Neural progenitor cell (in vitro differentiated cells): Measurements from ENCODE around the gene CCR2. TPM values are rescaled to one million over a fixed set of nuclear protein-coding genes. Genes with fewer than 3 reads are reported as not detected.

Experiments
- DNase-seq: peaks from one replicate; pipeline ENCODE4 v3.0.0-alpha.2; 2016; ENCODE audit warnings: low spot score
- H2AFZ ChIP-seq: fragments of 200-600 bp; sonication (generic); replicated peaks from 2 replicates; pipeline ENCODE4 v1.6.1; 2016; ENCODE audit warnings: antibody characterized with exemption
- H3F3A ChIP-seq: fragments of 200-600 bp; sonication (generic); 2 replicates; pipeline ENCODE4 v1.6.1; 2016; ENCODE audit warnings: antibody characterized with exemption, low read depth
- H3K27ac ChIP-seq: fragments of 200-600 bp; sonication (generic); 2 replicates; pipeline ENCODE4 v1.5.1; 2016; ENCODE audit warnings: mild to moderate bottlenecking
- H3K27me3 ChIP-seq: fragments of 200-600 bp; sonication (generic); 2 replicates; pipeline ENCODE4 v1.6.1; 2016; ENCODE audit warnings: mild to moderate bottlenecking, moderate library complexity
- H3K36me3 ChIP-seq: fragments of 200-600 bp; sonication (generic); 2 replicates; pipeline ENCODE4 v1.5.1; 2016
- H3K4me1 ChIP-seq: fragments of 200-600 bp; sonication (generic); 2 replicates; pipeline ENCODE4 v1.6.1; 2016; ENCODE audit warnings: mixed run types
- H3K4me2 ChIP-seq: fragments of 200-600 bp; sonication (generic); 2 replicates; pipeline ENCODE4 v1.6.1; 2016
- H3K4me3 ChIP-seq: fragments of 200-600 bp; sonication (generic); 2 replicates; pipeline ENCODE4 v1.5.1; 2016
- H3K79me2 ChIP-seq: fragments of 200-600 bp; sonication (generic); 2 replicates; pipeline ENCODE4 v1.6.1; 2016; ENCODE audit warnings: low read depth
- H3K9ac ChIP-seq: fragments of 200-600 bp; sonication (generic); 2 replicates; pipeline ENCODE4 v1.6.1; 2016
- H3K9me3 ChIP-seq: fragments of 200-600 bp; sonication (generic); 2 replicates; pipeline ENCODE4 v1.5.1; 2016; ENCODE audit warnings: low read depth
- H4K20me1 ChIP-seq: fragments of 200-600 bp; sonication (generic); 2 replicates; pipeline ENCODE4 v1.6.1; 2016; ENCODE audit warnings: low read depth
- H3K27ac Mint-ChIP-seq: 3 replicates; pipeline ENCODE4 v1.8.0; 2021; ENCODE audit warnings: mixed read lengths
- H3K27me3 Mint-ChIP-seq: 2 replicates; pipeline ENCODE4 v1.8.0; 2022; ENCODE audit warnings: low read depth, mild to moderate bottlenecking, inconsistent platforms, moderate library complexity, mixed read lengths; ENCODE audit not compliant: insufficient read depth
- H3K36me3 Mint-ChIP-seq: 3 replicates; pipeline ENCODE4 v1.8.0; 2021; ENCODE audit warnings: mixed read lengths
- H3K4me1 Mint-ChIP-seq: 3 replicates; pipeline ENCODE4 v1.8.0; 2021; ENCODE audit warnings: mixed read lengths
- H3K4me3 Mint-ChIP-seq: 3 replicates; pipeline ENCODE4 v1.8.0; 2021; ENCODE audit warnings: mild to moderate bottlenecking, moderate library complexity, mixed read lengths
- H3K9me3 Mint-ChIP-seq: 3 replicates; pipeline ENCODE4 v1.8.0; 2020; ENCODE audit warnings: mixed read lengths
- EZH2 ChIP-seq: fragments of 200-600 bp; sonication (generic); IDR thresholded peaks from 2 replicates; pipeline ENCODE4 v1.6.1; 2017; ENCODE audit warnings: antibody characterized with exemption, mild to moderate bottlenecking, moderate library complexity
- EZH2phosphoT487 ChIP-seq: fragments of 200-600 bp; sonication (generic); IDR thresholded peaks from 2 replicates; pipeline ENCODE4 v1.6.1; 2017; ENCODE audit warnings: antibody characterized with exemption
- total RNA-seq: library from RNA; depleted of rRNA; stranded (reverse); fragments of >200 nt; gene quantifications from 2 replicates; pipeline ENCODE4 v1.2.3, GENCODE V29; 2015; ENCODE audit warnings: low replicate concordance
- TF ChIP-seq, protein P1 (sequence below): fragments of 200-600 bp; sonication (generic); IDR thresholded peaks from 2 replicates; pipeline ENCODE4 v1.5.1; 2017; ENCODE audit warnings: antibody characterized with exemption, mild to moderate bottlenecking

Gene CCR2
- total RNA-seq, 1 donor from 2014 or later: not detected

DNA sequence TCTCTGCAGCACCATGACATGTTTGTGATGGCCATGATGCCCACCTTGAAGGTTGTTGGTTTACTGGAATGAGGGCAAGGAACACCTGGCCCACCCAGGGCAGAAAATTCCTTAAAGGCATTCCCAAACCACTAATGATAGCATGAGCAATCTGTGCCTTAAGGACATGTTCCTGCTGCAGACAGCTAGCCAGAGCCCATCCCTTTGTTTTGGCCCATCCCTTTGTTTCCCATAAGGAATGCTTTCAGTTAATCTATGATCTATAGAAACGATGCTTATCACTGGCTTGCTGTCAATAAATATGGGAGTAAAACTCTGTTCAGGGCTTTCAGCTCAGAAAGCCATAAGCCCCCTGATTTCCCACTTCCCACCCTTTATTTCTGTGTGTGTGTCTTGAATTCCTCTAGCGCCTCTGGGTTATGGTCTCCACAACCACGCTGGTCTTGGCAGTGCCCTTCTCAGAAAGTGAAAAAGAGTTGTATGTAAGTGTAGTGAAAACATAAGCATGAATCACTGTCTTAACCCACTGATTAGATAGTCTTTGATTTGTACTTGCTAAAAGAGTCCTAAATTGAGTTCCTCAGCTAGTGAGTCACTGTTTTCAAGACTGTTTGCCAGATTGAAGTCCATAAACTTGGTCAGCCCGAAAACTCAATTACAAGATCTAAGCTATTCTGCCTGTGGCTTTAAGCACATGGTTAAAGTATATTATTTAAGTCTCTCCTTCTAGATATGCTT lies 19.0 kb upstream of the CCR2 start:
- Mint-ChIP-seq H3K4me1 (no peaks in the 10 kb centered on the region), H3K27ac (no peak overlapping the region), H3K27me3 (peaks cover 2% of the 10 kb centered on the region), H3K36me3 (no peaks in the 10 kb centered on the region), H3K4me3 (no peak overlapping the region), H3K9me3 (peaks cover 22% of the 10 kb centered on the region)
- Histone ChIP-seq H3F3A (no peaks in the 10 kb centered on the region), H3K4me3 (no peak overlapping the region), H3K27ac (no peak overlapping the region), H3K9me3 (no peaks in the 10 kb centered on the region), H4K20me1 (no peaks in the 10 kb centered on the region), H3K36me3 (no peaks in the 10 kb centered on the region), H3K4me2 (no peak overlapping the region), H3K79me2 (no peaks in the 10 kb centered on the region), H3K27me3 (no peaks in the 10 kb centered on the region), H3K4me1 (no peaks in the 10 kb centered on the region), H3K9ac (no peak overlapping the region), H2AFZ (no peak overlapping the region)
- no peak for DNase-seq
- no peak for TF ChIP-seq EZH2
- TF ChIP-seq, protein P1, sequence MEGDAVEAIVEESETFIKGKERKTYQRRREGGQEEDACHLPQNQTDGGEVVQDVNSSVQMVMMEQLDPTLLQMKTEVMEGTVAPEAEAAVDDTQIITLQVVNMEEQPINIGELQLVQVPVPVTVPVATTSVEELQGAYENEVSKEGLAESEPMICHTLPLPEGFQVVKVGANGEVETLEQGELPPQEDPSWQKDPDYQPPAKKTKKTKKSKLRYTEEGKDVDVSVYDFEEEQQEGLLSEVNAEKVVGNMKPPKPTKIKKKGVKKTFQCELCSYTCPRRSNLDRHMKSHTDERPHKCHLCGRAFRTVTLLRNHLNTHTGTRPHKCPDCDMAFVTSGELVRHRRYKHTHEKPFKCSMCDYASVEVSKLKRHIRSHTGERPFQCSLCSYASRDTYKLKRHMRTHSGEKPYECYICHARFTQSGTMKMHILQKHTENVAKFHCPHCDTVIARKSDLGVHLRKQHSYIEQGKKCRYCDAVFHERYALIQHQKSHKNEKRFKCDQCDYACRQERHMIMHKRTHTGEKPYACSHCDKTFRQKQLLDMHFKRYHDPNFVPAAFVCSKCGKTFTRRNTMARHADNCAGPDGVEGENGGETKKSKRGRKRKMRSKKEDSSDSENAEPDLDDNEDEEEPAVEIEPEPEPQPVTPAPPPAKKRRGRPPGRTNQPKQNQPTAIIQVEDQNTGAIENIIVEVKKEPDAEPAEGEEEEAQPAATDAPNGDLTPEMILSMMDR: no peak
- no peak for TF ChIP-seq EZH2phosphoT487

DNA sequence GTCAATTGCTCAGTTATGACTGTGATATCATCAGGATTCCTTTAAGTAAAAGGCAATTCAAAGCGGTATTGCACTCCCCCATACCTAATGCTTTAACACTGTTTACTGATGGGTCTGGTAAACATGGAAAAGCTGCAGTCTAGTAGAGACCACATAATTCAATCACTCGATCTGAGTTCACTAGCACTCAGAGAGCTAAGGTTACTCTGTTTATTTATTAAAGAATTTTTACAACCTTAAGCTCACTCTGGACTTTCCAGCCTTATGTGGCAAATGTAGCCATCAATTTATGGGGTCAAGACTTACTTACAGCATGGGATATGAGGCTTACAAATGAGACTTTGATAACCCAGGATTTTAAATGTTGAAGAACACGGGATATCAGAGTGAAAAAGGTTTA lies 18.4 kb upstream of the CCR2 start:
- no peak overlapping the region for H3K27ac ChIP-seq
- H3K4me3 ChIP-seq: no peak overlapping the region
- no peak overlapping the region for H3K4me2 ChIP-seq
- H3K4me3 Mint-ChIP-seq: no peak overlapping the region
- H3F3A ChIP-seq: no peaks in the 10 kb centered on the region
- peaks cover 2% of the 10 kb centered on the region for H3K27me3 Mint-ChIP-seq
- no peak overlapping the region for H3K9ac ChIP-seq
- no peaks in the 10 kb centered on the region for H3K36me3 ChIP-seq
- TF ChIP-seq, protein P1: no peak
- TF ChIP-seq EZH2 (no peak), EZH2phosphoT487 (no peak)
- H3K36me3 Mint-ChIP-seq: no peaks in the 10 kb centered on the region
- peaks cover 22% of the 10 kb centered on the region for H3K9me3 Mint-ChIP-seq
- H3K4me1 ChIP-seq: no peaks in the 10 kb centered on the region
- no peak overlapping the region for H3K27ac Mint-ChIP-seq
- no peaks in the 10 kb centered on the region for H3K9me3 ChIP-seq
- H3K79me2 ChIP-seq: no peaks in the 10 kb centered on the region
- H2AFZ ChIP-seq: no peak overlapping the region
- no peak for DNase-seq
- no peaks in the 10 kb centered on the region for H4K20me1 ChIP-seq
- no peaks in the 10 kb centered on the region for H3K4me1 Mint-ChIP-seq
- H3K27me3 ChIP-seq: no peaks in the 10 kb centered on the region

DNA sequence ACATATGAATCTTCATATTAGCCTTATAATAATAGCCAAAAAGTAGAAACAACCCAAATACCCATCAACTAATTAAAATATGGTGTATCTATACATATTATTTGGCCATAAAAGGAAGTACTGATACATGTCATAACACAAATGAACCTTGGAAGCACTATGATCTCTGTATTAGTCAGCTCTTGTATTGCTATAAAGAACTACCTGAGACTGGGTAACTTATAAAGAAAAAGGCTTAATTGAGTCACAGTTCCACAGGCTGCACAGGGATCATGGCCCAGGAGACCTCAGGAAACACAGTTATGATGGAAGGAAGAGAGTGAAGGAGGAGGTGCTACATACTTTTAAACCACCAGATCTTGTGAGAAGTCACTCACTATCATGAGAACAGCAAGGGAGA lies 16.0 kb upstream of the CCR2 start:
- Histone ChIP-seq H3K36me3 (no peaks in the 10 kb centered on the region), H2AFZ (no peak overlapping the region), H3F3A (no peaks in the 10 kb centered on the region), H3K79me2 (no peaks in the 10 kb centered on the region), H3K4me3 (no peak overlapping the region), H3K27me3 (no peaks in the 10 kb centered on the region), H4K20me1 (no peaks in the 10 kb centered on the region), H3K27ac (no peak overlapping the region), H3K9ac (no peak overlapping the region), H3K4me1 (no peaks in the 10 kb centered on the region), H3K4me2 (no peak overlapping the region), H3K9me3 (no peaks in the 10 kb centered on the region)
- Mint-ChIP-seq H3K9me3 (peaks cover 18% of the 10 kb centered on the region), H3K4me1 (no peaks in the 10 kb centered on the region), H3K36me3 (no peaks in the 10 kb centered on the region), H3K27me3 (no peaks in the 10 kb centered on the region), H3K27ac (no peak overlapping the region), H3K4me3 (no peak overlapping the region)
- no peak for DNase-seq
- TF ChIP-seq, protein P1: no peak
- TF ChIP-seq EZH2phosphoT487 (no peak), EZH2 (no peak)
